ENCODE results near the gene ZNF474. TPM values are rescaled to one million over a fixed set of nuclear protein-coding genes. Genes with fewer than 3 reads are reported as not detected.

The ZNF474 gene
- total and polyA plus RNA-seq, 5 experiments from 2014 or later: 0.42 to 0.47 TPM; not detected in 3

GRCh38 chr5:122101636-122102285 lies 27.6 kb upstream of the ZNF474 start:
- Mint-ChIP-seq H3K27ac (no peak overlapping the region), H3K4me1 (no peaks in the 10 kb centered on the region), H3K4me3 (no peak overlapping the region), H3K27me3 (peaks cover 1 to 14% (median 6%) of the 10 kb centered on the region in 5 donors), H3K36me3 (no peaks in the 10 kb centered on the region), H3K9me3 (no peaks in the 10 kb centered on the region)
- POLR2A ChIA-PET: interaction anchor here (0.6 kb wide), 1 partner anchor 9 kb away, joined by 4 read pairs; no protein-coding TSS in a partner anchor
- ATAC-seq: no peak
- no peak for DNase-seq

- ATAC-seq: no peak
- H3K36me3 Mint-ChIP-seq: no peaks in the 10 kb centered on the region
- POLR2A ChIA-PET: no interaction called here
- no peak overlapping the region for H3K4me3 Mint-ChIP-seq
- H3K9me3 Mint-ChIP-seq: no peaks in the 10 kb centered on the region
- DNase-seq: no peak
- peaks cover 3 to 20% (median 6%) of the 10 kb centered on the region in 5 donors for H3K27me3 Mint-ChIP-seq
- H3K4me1 Mint-ChIP-seq: no peaks in the 10 kb centered on the region
- no peak overlapping the region for H3K27ac Mint-ChIP-seq
Measured at GRCh38 chr5:122102825-122103224, 26.5 kb upstream of the ZNF474 start.

- POLR2A ChIA-PET: no interaction called here
- Mint-ChIP-seq H3K27me3 (peaks cover 5 to 22% (median 6%) of the 10 kb centered on the region in 5 donors), H3K36me3 (no peaks in the 10 kb centered on the region), H3K9me3 (no peaks in the 10 kb centered on the region), H3K4me3 (no peak overlapping the region), H3K27ac (no peak overlapping the region), H3K4me1 (no peaks in the 10 kb centered on the region)
- DNase-seq: no peak
- ATAC-seq: no peak
Measured at GRCh38 chr5:122105909-122106308, 23.4 kb upstream of the ZNF474 start.

- POLR2A ChIA-PET: no interaction called here
- H3K27ac Mint-ChIP-seq: no peak overlapping the region
- no peaks in the 10 kb centered on the region for H3K36me3 Mint-ChIP-seq
- DNase-seq (no peak), ATAC-seq (no peak)
- H3K4me1 Mint-ChIP-seq: no peaks in the 10 kb centered on the region
- no peak overlapping the region for H3K4me3 Mint-ChIP-seq
- H3K9me3 Mint-ChIP-seq: no peaks in the 10 kb centered on the region
- peaks cover 5 to 22% (median 6%) of the 10 kb centered on the region in 5 donors for H3K27me3 Mint-ChIP-seq
Measured at GRCh38 chr5:122107016-122107415, 22.3 kb upstream of the ZNF474 start.

GRCh38 chr5:122110987-122111386 lies 18.4 kb upstream of the ZNF474 start:
- DNase-seq: no peak
- H3K27me3 Mint-ChIP-seq: peaks cover 0 to 9% (median 5%) of the 10 kb centered on the region in 5 donors
- H3K36me3 Mint-ChIP-seq: no peaks in the 10 kb centered on the region
- H3K27ac Mint-ChIP-seq: no peak overlapping the region
- no peaks in the 10 kb centered on the region for H3K4me1 Mint-ChIP-seq
- no peak overlapping the region for H3K4me3 Mint-ChIP-seq
- POLR2A ChIA-PET: no interaction called here
- no peak for ATAC-seq
- H3K9me3 Mint-ChIP-seq: no peaks in the 10 kb centered on the region

- POLR2A ChIA-PET: no interaction called here
Measured at GRCh38 chr5:122111460-122111859, 17.9 kb upstream of the ZNF474 start.

GRCh38 chr5:122112063-122112462 lies 17.3 kb upstream of the ZNF474 start:
- H3K4me3 Mint-ChIP-seq: no peak overlapping the region
- DNase-seq (no peak), ATAC-seq (no peak)
- no peaks in the 10 kb centered on the region for H3K36me3 Mint-ChIP-seq
- no peak overlapping the region for H3K27ac Mint-ChIP-seq
- no peaks in the 10 kb centered on the region for H3K4me1 Mint-ChIP-seq
- POLR2A ChIA-PET: no interaction called here
- peaks cover 0 to 9% (median 4%) of the 10 kb centered on the region in 5 donors for H3K27me3 Mint-ChIP-seq
- no peaks in the 10 kb centered on the region for H3K9me3 Mint-ChIP-seq

More at GRCh38 chr5:122111460-122111859, 17.9 kb upstream of the ZNF474 start:
- Mint-ChIP-seq H3K9me3 (no peaks in the 10 kb centered on the region), H3K36me3 (no peaks in the 10 kb centered on the region), H3K4me3 (no peak overlapping the region), H3K27ac (no peak overlapping the region), H3K4me1 (no peaks in the 10 kb centered on the region), H3K27me3 (peaks cover 0 to 9% (median 5%) of the 10 kb centered on the region in 5 donors)
- DNase-seq (no peak), ATAC-seq (no peak)

GRCh38 chr5:122112733-122113558 lies 16.4 kb upstream of the ZNF474 start:
- Mint-ChIP-seq H3K27me3 (peaks cover 0 to 4% (median 3%) of the 10 kb centered on the region in 5 donors), H3K4me1 (no peaks in the 10 kb centered on the region), H3K9me3 (no peaks in the 10 kb centered on the region), H3K27ac (no peak overlapping the region), H3K4me3 (no peak overlapping the region), H3K36me3 (no peaks in the 10 kb centered on the region)
- POLR2A ChIA-PET: no interaction called here
- DNase-seq (no peak), ATAC-seq (no peak)

GRCh38 chr5:122114501-122114900 lies 14.8 kb upstream of the ZNF474 start:
- Mint-ChIP-seq H3K27me3 (peaks cover 0 to 3% (median 0%) of the 10 kb centered on the region in 5 donors), H3K4me3 (no peak overlapping the region), H3K27ac (no peak overlapping the region), H3K36me3 (no peaks in the 10 kb centered on the region), H3K4me1 (no peaks in the 10 kb centered on the region), H3K9me3 (no peaks in the 10 kb centered on the region)
- no peak for DNase-seq
- POLR2A ChIA-PET: no interaction called here
- no peak for ATAC-seq

GRCh38 chr5:122118356-122118948 lies 10.9 kb upstream of the ZNF474 start:
- DNase-seq (no peak), ATAC-seq (no peak)
- Mint-ChIP-seq H3K36me3 (no peaks in the 10 kb centered on the region), H3K4me3 (no peak overlapping the region), H3K27ac (no peak overlapping the region), H3K27me3 (peaks cover 0 to 14% (median 2%) of the 10 kb centered on the region in 5 donors), H3K4me1 (no peaks in the 10 kb centered on the region), H3K9me3 (no peaks in the 10 kb centered on the region)
- POLR2A ChIA-PET: no interaction called here

GRCh38 chr5:122119205-122119604 lies 10.1 kb upstream of the ZNF474 start:
- Mint-ChIP-seq H3K4me3 (no peak overlapping the region), H3K36me3 (no peaks in the 10 kb centered on the region), H3K27me3 (peaks cover 0 to 14% (median 2%) of the 10 kb centered on the region in 5 donors), H3K27ac (no peak overlapping the region), H3K4me1 (no peaks in the 10 kb centered on the region), H3K9me3 (no peaks in the 10 kb centered on the region)
- no peak for ATAC-seq
- no peak for DNase-seq
- POLR2A ChIA-PET: no interaction called here

- H3K27ac Mint-ChIP-seq: no peak overlapping the region
- no peak overlapping the region for H3K4me3 Mint-ChIP-seq
- H3K27me3 Mint-ChIP-seq: peaks cover 0 to 14% (median 2%) of the 10 kb centered on the region in 5 donors
- ATAC-seq (no peak), DNase-seq (no peak)
- H3K36me3 Mint-ChIP-seq: no peaks in the 10 kb centered on the region
- no peaks in the 10 kb centered on the region for H3K4me1 Mint-ChIP-seq
- no peaks in the 10 kb centered on the region for H3K9me3 Mint-ChIP-seq
- POLR2A ChIA-PET: no interaction called here
Measured at GRCh38 chr5:122120493-122120892, 8.9 kb upstream of the ZNF474 start.

- Mint-ChIP-seq H3K36me3 (no peaks in the 10 kb centered on the region), H3K27me3 (peaks cover 0 to 14% (median 2%) of the 10 kb centered on the region in 5 donors), H3K9me3 (no peaks in the 10 kb centered on the region), H3K4me3 (no peak overlapping the region), H3K27ac (no peak overlapping the region), H3K4me1 (no peaks in the 10 kb centered on the region)
- POLR2A ChIA-PET: no interaction called here
- ATAC-seq (no peak), DNase-seq (no peak)
Measured at GRCh38 chr5:122120957-122121356, 8.4 kb upstream of the ZNF474 start.
